Measurements from ENCODE around the gene CCDC63.
"Not testable (repeated sequence)": the region's sequence is repeated elsewhere in the genome, so short reads cannot be mapped to it uniquely, and the experiment has no call there.

The CCDC63 gene

DNA sequence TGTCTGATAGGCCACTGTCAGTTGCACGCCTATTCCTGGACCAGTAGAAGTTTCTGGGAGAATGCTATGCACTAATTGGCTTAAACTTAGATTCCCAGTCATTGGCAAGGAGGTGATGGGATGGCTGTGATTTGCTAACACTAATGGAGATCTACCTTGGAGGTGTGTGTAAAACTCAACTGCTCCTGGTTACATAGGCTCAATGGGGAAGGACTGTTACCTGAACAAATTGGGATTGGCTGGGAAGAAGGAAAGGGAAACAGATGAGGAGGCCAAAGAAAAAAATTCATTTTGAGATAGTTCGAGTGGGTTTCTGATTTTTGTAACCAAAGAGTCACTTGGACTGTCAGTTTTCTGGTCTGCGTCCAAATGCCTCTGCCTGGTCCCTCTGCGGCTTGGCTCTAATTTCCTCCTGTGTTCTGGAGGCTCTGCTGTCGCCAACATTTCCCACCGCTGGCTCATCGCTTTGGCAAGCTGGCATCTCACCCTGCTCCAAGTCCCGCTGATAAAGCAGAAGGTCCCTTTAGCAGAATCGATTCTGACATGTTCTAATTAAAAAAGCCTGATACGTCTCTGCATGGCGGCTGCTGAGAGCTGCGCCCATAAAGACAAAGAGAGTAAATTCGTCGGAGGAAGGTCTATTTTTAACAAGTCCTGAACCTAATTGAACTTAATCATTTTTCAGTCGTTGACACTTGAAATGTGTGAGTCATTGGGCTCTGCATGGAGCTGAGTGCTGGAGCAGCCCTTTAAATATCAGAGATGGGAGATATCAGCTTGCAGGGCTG, 2.0 kb upstream of the CCDC63 start:
- DNase-seq: no peak

DNA sequence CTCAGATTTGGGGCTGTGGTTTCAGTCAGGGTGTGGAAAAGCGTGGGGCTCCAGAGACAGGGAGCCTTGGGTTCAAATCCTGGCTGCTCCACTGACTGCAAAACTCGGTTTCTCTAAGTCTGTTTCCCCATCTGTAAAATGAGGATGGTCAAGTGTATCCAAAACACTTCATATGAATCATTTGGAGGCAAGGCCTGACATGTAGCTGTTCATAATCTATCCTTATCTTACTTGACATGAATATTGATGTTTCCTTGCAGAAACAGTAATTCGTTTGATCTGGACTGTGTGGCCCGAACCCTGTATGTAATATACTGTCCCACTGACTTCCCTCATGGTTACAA, 1.5 kb upstream of the CCDC63 start:
- DNase-seq: no peak

DNA sequence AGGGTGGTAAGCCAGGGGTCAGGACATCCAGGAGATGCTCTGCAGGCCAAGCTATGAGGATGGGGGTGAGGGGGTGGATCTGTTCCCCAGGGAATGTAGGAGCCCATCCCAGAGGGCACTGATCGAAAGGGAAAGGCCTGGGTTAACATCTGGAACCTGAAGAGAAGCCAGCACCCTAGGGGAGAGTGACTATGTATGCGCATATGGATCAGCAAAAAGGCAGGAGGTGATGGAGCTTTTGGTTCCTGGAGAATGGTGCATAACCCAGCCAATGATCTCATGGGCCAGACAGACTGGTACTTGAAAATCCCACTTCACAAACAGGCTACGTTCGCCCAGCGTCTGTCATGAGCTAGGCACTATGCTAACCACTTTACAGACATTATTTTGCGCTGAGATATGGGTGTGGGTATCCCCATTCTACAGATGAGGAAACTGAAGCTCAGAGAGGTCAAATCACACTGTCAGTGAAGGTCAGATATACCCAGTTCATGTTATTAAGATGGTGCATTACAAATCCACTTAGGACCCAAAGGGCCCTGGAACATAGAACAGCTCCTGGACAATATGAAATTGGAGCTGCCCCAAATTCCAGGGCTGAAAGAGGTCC, 1.6 kb downstream of the CCDC63 start:
- DNase-seq: no peak

DNA sequence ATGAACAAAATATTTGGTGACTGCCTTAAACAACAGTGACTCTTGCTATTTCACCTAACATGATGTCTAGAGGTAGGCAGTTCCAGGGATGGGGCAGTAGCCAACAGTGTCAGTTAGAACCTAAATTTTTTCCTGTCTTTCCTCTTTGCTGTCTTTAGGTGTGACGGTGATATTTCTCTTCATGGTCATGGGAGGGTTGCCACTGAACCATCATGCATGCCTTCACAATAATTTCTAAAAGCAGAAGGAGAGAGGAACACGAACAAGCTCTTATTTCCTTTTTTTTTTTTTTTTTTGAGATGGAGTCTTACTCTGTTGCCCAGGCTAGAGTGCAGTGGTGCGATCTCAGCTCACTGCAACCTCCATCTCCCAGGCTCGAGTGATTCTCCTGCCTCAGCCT, 2.4 kb downstream of the CCDC63 start:
- DNase-seq: no peak

DNA sequence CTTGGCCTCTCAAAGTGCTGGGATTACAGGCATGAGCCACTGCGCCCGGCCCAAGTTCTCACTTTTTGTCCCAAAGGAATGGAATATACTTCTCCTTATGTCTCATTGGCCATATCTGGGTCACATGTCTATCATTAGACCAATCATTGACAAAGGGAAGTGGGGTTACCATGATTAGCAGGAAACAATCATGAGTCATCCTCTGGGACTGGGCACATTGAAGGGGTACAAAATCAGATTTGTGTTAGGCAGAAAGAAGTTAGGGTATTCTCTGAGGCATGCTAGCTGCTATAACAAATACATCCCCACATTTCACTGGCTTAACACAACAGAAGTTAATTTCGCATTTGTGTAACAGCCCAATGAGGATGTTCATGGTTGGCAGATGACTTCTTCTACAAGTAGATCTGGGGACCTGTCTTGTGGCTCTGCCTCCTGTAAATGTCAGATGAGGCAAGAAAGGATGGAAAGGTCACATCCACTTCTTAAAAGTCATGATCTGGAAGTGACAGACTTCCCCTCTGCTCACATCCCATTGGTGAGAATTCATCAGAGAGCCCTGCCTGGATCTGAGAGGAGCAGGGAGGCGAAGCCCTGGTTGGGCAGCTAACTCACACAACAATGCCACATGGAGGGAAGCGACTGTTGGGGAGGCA, 3.1 kb downstream of the CCDC63 start:
- no peak for DNase-seq

DNA sequence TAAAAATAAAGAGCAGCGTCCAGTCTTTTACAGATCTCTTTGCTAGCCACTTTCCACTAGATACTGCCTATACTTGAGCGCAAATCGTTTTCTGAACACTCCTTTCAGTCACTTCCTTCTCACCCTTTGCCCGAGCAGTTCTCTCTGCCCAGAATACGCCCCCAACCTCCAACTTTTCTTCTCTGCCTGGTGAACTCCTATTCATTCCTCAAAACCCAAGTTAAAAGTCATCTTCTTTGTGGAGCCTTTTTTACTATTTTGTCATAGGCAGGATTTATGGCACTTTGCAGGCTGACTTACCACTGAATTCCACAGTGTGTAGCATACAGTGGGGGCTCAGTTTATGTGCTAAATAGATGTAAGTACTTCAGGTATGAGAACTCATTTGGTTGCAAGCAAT, 4.0 kb downstream of the CCDC63 start:
- no peak for DNase-seq

DNA sequence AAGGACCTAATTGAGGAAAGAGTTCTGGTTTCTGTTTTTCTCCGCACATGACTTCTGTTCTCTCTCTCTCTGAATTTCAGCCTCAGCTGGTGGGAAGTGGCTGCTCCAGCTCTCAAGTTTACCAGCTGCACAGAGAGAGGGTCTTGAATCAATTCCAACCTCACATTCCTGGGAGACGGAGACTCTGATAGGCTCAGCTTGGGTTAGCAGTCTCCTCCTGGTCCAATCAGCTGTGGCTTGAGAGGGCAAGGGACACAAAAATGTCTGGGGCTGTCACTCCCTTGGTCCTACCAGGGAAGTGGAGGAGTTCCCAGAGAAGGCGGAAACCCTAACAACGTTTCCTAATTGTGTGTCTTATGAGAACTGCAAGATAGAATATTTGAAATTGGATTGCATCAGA, 7.0 kb downstream of the CCDC63 start:
- DNase-seq: no peak

DNA sequence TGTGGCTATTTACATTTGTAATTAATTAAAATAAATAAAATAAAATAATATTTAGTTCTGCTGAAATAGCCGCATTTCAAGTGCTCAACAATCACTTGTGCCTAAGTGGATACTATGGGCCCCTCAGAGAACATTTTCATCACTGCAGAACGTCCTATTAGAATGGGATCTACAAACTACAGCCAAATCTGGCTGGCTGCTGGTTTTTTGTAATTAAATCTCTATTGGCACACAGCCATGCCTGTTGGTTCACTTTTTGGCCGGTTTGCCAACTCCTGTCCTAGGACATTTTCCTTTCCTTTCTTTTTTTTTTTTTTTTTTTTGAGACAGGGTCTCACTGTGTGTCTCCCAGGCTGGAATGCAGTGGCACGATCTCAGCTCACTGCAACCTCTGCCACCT, 9.8 kb downstream of the CCDC63 start:
- DNase-seq: no peak

DNA sequence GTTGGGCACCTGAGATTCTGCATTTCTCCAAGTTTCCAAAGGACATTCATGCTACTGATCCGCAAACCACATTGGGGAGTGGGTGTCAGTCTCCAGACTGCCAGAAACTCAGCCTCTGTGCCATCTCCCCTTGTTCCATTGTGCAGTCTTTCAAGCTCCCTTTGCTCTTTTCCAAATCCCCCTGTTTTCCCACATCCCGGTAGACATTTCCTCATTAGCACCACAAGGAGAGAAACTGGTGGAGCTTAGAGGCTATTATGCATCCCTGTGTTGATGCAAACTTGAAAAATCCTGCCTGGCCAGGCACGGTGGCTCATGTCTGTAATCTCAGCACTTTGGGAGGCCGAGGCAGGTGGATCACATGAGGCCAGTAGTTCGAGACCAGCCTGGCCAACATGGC, 10.7 kb downstream of the CCDC63 start:
- no peak for DNase-seq

DNA sequence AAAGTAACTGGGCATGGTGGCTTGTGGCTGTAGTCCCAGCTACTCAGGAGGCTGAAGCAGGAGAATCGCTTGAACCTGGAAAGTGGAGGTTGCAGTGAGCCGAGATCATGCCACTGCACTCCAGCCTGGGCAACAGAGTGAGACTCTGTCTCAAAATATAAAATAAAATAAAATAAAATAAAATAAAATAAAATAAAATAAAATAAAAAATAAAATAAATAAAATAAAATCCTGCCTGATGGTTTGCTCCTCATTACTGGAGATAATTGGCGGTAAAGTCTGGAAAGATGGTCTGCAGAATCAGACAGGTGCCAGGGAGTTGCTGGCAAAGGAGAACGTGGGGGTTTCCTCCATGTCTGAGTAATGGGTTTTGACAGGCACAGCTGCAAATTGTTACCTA, 11.2 kb downstream of the CCDC63 start:
- DNase-seq: not testable (repeated sequence)

DNA sequence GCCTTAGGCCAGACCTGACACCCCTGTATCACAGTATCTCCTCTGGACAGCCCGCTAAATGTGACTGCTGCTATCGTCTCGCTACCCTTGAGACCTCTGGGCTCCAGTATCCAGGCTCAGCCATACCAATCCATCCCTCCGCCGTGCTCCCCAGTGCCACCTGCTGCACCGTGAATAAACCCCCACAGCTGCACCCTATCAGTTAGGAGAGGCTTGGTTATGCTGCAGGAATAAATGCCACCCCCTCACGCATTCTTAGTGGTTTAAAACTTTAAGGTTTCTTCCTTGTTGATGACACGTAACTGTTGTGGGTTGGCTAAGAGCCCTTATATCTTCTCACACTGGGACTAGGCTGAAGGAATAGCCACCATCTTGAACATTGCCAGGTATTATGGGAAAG, 12.1 kb downstream of the CCDC63 start:
- DNase-seq: no peak

DNA sequence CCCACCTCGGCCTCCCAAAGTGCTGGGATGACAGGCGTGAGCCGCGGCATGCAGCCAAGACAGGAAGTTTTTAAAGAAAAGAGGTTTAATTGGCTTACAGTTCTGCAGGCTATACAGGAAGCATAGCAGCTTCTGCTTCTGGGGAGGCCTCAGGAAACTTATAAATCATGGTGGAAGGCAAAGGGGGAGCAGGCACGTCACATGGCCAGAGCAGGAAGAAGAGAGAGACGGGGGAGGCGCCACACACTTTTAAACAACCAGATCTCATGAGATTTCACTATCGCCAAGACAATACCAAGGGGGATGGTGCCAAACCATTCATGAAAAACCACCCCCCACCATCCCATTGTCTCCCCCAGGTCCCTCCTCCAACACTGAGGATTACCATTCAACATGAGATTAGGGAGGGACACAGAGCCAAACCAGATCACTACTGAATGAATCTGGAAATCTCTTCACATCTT, 14.1 kb downstream of the CCDC63 start:
- DNase-seq: no peak

DNA sequence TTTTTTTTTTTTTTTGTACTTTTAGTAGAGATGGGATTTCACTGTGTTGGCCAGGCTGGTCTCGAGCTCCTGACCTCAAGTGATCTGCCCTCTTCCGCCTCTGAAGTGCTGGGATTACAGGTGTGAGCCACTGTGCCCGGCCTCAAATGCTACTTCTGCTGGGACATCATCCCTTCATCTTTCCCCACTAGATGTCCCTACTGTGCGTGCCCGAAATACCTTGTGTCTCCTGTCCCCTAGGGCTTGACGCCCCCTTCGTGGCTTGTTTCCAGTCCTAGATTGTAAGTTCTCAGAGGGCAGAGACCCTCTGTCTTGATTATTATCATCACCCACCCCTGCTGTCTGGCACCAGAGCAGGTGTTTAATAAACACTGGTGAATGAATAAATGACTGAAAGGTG, 14.9 kb downstream of the CCDC63 start:
- DNase-seq: no peak

DNA sequence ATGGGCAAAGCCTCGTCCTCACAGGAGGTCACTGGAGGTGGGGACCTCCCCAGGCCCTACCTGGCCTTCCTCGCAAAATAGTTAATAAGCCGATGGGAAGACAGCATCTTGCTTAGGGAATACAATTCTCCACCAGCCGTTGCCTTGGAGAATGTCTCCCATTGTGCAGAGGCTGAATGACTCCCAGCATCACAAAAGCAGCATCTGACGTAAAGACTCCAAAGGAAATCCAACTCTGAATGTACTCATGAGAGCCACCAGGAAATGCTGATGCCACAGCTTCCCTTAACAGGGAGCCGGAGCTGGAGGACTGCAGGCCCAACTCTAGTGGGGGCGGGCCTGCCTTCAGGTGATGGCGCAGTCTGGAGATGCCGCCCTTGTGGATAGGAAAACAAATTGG, 15.5 kb downstream of the CCDC63 start:
- DNase-seq: no peak

DNA sequence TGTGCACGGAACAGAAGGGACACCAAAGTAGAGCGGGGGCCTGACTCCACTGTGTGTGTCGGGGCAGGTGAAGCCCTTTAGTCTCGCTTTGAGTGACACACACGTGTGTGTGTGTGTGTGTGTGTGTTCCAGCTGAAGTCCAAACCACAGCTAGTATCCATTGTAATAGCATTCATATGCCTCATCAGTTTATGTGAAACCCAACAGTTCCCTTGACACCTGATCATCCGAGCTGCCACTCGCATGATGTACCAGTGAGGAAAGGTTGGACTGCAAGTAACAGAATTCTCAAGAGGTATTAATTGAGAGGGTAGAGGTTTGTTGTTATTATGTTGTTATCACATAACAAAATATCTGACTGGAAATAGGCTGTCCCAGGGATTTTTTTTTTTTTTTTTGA, 16.4 kb downstream of the CCDC63 start:
- DNase-seq: no peak

DNA sequence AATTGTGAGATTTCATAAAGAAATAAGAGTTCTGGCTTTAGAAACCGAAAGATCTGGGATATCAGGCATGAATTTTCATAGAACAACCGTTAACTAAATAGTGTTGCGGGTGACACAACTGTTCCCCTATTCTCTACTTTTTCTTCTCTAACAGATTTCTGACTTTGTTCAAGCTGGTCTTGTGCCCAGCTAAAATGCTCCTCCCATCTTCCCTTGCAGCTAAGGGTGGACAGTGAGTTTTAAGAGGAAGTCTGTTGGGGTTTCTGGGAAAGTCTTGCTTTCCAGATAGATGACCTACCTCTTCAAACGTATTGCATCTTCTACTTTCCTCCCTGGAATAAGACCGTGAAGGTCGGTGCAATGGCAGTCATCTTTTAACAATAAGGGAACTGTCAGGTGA, 18.7 kb downstream of the CCDC63 start:
- DNase-seq: no peak

DNA sequence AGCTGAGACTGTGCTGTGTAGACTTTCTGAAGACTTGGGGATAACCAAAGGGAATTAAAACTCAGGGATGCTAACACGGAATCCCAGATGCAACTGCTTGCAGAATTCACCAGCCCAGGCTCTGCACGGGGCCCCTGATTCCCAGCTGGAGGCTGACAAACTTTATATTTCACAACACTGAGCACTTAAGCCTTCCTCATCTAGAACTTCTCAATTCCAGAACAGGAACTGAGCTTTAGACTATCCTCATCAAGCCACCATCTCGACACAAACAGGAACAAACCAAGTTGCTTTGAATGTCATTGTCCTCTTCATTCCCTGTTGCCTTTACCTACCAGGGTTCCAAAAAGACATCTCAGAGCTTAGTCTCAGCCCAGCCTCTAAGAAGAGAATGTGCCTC, 22.2 kb downstream of the CCDC63 start:
- DNase-seq: no peak

DNA sequence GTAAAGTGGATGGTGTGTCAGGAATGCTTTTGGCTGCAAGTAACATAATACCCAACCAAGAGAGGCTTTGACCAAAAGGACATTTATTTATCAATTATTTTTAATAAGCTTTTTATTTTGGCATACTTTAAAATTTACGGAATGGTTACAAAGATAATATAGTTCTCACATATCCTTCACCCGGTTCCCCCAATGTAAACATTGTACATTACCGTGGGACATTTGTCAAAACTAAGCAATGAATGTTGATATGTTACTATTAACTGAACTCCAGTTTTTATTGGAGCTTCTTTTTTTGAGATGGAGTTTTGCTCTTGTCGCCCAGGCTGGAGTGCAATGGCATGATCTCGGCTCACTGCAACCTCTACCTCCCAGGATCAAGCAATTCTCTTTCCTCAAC, 23.0 kb downstream of the CCDC63 start:
- DNase-seq: no peak

DNA sequence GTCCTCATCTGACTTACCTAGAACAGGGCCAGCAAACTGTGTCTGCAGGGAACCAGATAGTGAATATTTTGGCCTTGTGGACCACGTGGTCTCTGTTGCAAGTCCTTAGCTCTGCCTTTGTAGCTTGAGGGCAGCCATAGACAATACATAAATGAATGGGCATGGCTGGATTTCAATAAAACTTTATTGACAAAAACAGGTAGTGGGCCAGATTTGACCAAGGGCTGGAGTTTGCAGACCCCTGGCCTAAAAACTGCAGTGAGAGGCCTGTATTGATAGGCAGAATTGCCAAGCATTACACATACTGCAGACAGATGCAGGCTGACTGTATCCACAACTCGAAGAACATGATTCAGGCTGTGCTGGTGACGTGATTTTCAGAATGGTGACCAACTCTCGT, 25.3 kb downstream of the CCDC63 start:
- no peak for DNase-seq

DNA sequence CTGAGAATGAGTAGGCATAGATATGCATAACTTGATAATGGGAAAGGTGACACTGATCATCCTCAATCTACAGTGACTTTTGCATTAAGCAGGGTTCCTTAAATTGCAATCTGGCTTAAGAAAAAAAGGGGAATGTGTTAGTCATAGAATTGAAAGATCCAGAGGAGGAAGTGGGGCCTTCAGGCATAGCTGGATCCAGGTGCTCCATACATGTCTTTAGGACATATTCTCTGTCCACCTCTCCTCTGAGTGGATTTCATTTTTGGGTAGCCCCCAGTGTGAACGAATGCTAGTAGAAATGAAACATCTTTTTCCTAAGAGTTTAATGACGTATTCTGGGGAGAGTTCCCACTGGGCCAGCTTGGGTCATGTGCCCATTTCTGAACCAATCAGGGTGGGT, 27.6 kb downstream of the CCDC63 start:
- no peak for DNase-seq

DNA sequence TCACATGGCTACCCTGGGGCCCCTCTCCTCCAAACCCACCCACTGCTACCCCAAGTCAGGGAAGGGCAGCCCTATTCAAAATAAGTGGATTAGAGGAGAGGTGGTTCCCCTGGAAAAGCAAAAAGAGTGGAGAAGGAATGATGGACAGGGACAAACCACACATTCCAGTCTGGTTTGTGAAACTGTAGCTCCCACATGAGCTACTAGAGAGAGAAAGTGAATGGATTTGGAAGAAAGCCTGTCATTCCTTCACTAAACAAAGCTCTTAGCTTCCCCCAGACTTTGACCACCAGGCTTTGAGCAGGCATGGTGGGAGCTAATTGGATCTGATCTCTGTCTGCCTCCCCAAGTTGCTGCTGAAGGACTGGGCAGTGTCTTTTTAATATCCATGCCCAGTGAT, 28.0 kb downstream of the CCDC63 start:
- no peak for DNase-seq

DNA sequence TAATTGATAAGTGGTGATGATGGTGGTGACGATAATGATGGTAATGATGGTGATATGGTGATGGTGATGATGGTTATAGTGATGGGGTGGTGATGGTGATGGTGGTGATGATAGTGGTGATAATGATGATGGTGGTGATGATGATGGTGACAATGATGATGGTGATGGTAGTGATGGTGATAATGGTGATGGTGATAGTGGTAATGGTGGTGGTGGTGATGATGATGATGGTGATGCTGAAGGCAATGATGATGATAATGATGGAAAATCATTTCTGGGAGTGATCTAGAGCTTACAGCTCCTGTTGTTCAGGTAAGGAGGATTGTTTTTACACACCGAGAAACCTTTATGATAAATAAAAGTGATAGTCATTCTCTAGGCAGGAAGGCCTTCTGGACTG, 33.9 kb downstream of the CCDC63 start:
- no peak for DNase-seq

DNA sequence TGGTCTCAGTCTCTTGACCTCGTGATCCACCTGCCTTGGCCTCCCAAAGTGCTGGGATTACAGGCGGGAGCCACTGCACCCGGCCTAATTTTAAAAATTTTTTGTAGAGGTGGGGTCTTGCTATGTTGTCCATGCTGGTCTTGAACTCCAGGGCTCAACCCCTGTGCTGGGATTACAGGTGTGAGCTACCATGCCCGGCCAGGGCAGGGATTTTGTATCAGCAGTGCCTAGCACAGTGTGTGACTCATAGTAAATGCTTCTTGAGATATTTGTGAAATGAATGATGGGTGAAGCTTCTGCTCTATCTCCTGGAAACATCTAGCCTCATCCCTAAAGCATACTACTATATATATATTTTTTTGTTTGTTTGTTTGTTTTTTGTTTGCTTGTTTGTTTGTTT, 36.5 kb downstream of the CCDC63 start:
- no peak for DNase-seq

DNA sequence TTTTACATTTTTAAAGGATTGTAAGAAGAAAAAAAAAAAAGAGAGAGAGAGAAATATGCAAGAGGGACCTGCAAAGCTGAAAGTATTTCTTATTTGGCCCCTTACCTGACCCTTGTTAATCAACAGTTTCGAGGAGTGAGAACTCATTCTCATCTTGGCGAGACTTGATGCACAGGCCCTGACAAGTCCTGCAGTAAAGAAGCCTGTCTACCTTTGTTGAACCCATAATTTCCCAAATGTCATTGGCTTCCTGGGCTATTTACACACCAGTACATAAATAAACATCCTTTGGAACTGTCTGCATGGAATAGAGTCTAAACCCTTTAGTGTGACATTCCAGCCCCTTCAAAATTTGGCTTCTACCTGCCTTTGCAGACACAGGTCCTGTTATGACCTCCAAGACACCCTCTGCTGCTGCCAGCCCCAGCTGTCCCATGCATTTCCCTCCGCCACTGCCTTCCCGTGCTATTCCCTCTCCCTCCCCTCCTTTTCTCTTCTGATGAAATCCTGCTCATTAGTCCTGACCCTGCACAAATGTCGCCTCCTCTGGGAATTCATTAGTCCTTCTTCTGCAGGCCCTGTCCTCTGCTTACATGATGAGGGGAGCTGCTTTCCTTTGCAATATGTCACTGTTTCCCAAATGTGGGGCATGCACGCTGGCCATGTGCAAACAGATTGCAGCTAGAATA, 38.5 kb downstream of the CCDC63 start:
- DNase-seq: no peak

Data from T-helper 9 cell (primary cell).